HG02852 (cell line): Measurements from ENCODE around the gene ABLIM3.

ENCODE experiments used
- ATAC-seq: cut with Tn5 transposase; IDR thresholded peaks from one replicate; pipeline ENCODE4 v1.9.1; 2021; ENCODE audit warnings: mild to moderate bottlenecking, moderate library complexity; ENCODE audit not compliant: unreplicated experiment

The ABLIM3 gene

GRCh38 chr5:149301049-149301743, 159.9 kb downstream of the ABLIM3 start:
- no peak for ATAC-seq

GRCh38 chr5:149301744-149302380, 160.6 kb downstream of the ABLIM3 start:
- no peak for ATAC-seq

GRCh38 chr5:149302641-149303040, 161.3 kb downstream of the ABLIM3 start:
- no peak for ATAC-seq

GRCh38 chr5:149303210-149303609, 161.9 kb downstream of the ABLIM3 start:
- no peak for ATAC-seq

- no peak for ATAC-seq
Measured at GRCh38 chr5:149304195-149305078, 163.1 kb downstream of the ABLIM3 start.

- no peak for ATAC-seq
Measured at GRCh38 chr5:149309354-149309753, 168.1 kb downstream of the ABLIM3 start.
